K562 treated with DMSO at 1 percent for 4 hours (cell line): ENCODE data around the gene TP53BP1. TPM values are rescaled to one million over a fixed set of nuclear protein-coding genes. Genes with fewer than 3 reads are reported as not detected.

Source experiments
- total RNA-seq: library from RNA; unstranded; fragments of 300-600 nt; gene quantifications from 2 replicates; pipeline ENCODE4 v1.2.3, GENCODE V29; 2022; ENCODE audit not compliant: insufficient read depth

The TP53BP1 gene, protein sequence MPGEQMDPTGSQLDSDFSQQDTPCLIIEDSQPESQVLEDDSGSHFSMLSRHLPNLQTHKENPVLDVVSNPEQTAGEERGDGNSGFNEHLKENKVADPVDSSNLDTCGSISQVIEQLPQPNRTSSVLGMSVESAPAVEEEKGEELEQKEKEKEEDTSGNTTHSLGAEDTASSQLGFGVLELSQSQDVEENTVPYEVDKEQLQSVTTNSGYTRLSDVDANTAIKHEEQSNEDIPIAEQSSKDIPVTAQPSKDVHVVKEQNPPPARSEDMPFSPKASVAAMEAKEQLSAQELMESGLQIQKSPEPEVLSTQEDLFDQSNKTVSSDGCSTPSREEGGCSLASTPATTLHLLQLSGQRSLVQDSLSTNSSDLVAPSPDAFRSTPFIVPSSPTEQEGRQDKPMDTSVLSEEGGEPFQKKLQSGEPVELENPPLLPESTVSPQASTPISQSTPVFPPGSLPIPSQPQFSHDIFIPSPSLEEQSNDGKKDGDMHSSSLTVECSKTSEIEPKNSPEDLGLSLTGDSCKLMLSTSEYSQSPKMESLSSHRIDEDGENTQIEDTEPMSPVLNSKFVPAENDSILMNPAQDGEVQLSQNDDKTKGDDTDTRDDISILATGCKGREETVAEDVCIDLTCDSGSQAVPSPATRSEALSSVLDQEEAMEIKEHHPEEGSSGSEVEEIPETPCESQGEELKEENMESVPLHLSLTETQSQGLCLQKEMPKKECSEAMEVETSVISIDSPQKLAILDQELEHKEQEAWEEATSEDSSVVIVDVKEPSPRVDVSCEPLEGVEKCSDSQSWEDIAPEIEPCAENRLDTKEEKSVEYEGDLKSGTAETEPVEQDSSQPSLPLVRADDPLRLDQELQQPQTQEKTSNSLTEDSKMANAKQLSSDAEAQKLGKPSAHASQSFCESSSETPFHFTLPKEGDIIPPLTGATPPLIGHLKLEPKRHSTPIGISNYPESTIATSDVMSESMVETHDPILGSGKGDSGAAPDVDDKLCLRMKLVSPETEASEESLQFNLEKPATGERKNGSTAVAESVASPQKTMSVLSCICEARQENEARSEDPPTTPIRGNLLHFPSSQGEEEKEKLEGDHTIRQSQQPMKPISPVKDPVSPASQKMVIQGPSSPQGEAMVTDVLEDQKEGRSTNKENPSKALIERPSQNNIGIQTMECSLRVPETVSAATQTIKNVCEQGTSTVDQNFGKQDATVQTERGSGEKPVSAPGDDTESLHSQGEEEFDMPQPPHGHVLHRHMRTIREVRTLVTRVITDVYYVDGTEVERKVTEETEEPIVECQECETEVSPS (N-terminal part only)
- 13.8 and 17.8 TPM in 2 replicates for total RNA-seq

DNA sequence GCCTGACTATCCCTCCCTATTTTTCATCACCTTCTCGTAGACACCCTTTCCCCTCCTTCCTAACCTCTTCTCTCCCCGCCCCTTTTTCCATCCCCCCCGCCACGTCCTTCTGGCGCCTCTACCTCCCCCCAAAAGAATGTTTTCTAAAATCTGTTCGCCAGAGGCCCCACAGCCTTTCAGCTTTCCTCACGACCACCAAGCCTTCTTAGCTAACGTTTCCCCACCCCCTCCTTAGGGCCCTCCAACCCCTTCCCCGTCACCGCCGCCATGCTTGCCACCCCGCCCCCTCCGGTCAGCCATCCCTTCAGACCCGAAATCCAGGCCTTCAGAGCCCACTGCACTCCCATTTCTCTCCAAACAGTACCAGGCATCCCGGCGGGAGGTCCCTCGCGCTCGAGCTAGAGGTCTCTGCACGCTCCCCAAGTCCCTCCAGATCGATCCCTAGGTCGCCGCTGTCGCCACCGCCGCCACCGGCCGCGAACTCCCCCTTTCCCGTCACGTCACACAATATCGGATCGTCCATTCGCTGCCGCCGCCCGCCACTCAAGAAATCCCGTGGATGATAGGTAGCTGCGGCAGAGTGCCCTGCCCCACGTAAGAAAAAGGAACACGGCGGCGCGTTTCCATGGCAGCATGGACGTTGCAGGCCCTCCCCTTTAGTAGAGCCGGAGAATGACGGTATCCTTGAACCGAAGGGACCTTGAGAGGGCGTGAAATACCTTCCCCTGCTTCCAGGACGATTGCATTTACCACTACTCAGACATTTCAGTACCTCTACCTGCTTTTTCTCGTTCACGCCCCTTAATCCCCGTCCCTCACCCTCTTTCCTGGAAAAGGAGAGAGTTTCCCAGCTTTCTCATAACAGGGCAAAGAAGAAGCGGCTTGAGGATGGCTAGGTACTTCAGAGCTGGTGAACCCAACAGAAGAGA is at the start of gene TP53BP1:
TP53BP1 (minus strand) TSS at position 484 of the 929 bp plus-strand sequence; CDS start at position 371, 113 bp downstream.

DNA sequence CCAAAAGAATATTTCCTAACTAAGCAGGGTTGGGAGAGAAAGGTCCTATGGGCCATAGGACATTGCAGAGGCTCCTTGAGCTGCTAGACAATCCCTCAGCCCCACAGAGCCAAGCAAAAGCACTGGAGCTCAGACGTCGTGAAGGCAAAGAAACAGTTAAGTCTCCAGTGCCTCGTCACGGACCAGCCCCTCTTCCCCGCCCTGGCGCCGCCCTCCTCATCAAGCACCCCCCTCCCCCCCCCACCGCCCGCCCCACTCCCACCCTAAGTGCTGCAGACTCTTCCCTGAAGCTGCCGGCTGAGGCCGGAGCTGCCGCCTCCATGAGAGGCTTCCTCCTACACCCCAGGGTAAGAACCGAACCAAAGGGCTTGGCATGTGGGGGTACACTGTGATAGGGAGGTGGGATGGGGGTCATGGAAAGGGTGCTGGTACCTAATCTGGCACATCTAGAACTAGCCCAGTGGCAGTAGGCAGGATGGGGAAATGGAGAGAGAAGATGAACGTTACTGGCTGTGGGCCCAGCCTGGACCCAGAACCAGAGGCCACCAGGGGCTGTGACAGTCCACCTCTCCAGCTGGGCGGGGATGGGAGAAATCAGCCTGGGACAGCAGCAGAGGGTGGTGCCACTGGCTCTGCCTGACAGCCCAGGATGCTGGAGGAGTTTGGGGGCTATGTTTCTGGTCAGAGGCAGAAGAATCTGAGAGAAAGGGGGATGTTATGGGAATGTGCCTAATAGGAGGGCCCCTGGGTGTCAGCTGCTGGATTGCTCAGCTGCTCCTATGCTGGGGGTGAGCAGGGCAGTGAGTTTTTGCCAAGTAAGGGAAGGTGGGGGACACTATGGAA is 24.6 kb upstream of the TP53BP1 start, which contains the start of gene MAP1A:
MAP1A (plus strand) TSS at position 255 of the 843 bp plus-strand sequence. CDS start 3,866 bp downstream, outside the sequence.

DNA sequence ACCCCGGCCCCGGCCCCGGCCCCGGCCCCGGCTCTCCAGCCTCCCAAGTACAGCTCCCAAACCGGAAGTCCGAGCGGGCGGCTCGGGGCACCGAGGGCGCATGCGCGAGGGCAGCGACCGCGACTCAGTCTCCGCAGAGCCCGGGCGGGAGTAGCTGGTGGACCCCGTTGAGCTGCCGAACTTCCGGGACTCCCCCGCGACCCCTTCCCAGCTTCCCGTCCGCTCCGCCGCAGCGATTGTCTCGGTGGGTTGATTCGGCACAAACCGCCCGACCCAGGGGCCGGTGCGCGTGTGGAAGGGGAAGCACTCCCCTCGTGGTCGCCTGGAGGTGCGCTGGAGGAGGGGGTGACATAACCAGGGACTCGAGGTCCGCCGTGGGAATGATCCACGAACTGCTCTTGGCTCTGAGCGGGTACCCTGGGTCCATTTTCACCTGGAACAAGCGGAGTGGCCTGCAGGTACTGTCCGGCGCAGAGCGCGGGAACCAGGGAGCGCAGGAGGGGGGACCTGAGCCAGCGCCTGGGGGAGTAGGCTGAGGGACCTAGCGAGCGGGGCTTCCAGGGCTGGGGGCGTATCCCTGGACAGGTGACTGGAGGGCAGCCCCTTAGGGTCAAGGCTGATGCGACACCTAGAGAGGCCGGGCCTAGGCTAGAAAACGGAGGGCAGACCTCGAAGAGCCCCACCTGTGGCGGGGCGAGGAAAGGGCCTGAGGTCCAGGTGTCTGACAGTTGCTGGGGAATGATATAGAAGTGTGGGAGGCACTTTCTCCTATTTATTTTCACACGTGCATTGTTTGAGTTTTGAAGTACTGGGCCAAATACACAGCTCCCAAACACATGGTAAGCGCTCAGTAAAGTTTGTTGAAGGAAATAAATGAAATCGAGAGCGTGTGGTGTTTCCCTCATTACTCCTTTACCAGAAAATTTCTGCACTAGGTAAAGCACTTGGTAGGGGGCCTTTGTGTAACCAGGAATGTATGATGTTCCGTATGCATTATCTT is 121.7 kb downstream of the TP53BP1 start, which contains the start of the genes TUBGCP4 and ZSCAN29:
TUBGCP4 (plus strand) TSS at position 127 of the 1,000 bp plus-strand sequence; CDS start at position 381, 254 bp downstream.
ZSCAN29 (minus strand) TSS at position 69 of the 1,000 bp plus-strand sequence. CDS start 1,130 bp downstream, outside the sequence.

Other genes with a start within 250 kb of the TP53BP1 start
- not detected in 2 replicates for gene TGM5, start 226.2 kb downstream of the TP53BP1 start, total RNA-seq
- not detected in 2 replicates for gene TGM7, start 190.9 kb downstream of the TP53BP1 start, total RNA-seq
- 1.7 and 1.9 TPM in 2 replicates for gene LCMT2, start 162.6 kb downstream of the TP53BP1 start, total RNA-seq
- gene ZSCAN29, start 122.1 kb downstream of the TP53BP1 start, total RNA-seq: 15.7 and 22.4 TPM in 2 replicates
- 13.6 and 21.5 TPM in 2 replicates for gene TUBGCP4, start 122.1 kb downstream of the TP53BP1 start, total RNA-seq
- 6.3 and 11.4 TPM in 2 replicates for gene MAP1A, start 24.5 kb upstream of the TP53BP1 start, total RNA-seq
- gene PPIP5K1, start 97.1 kb upstream of the TP53BP1 start, total RNA-seq: 15.9 and 18.6 TPM in 2 replicates
- gene CKMT1B, start 100.9 kb upstream of the TP53BP1 start, total RNA-seq: 3.8 and 7.2 TPM in 2 replicates
- gene STRC, start 125.6 kb upstream of the TP53BP1 start, total RNA-seq: not detected in 2 replicates
- gene CATSPER2, start 155.7 kb upstream of the TP53BP1 start, total RNA-seq: 1.5 TPM in 1 of 2 replicates, not detected in the other
- 0.91 TPM in 1 of 2 replicates, not detected in the other for gene CKMT1A, start 200.7 kb upstream of the TP53BP1 start, total RNA-seq